ENCODE data around the gene SUCLG2.

- no peak for TF ChIP-seq CTCF (IDR thresholded peaks at IDR 0.05)
- no peak for TF ChIP-seq EZH2phosphoT487 (IDR thresholded peaks at IDR 0.05)
Measured at GRCh38 chr3:67361323-67361722, 293.1 kb downstream of the SUCLG2 start.
